HS-27A (cell line): Measurements from ENCODE around the gene C10orf105.

Experiments
- DNase-seq: peaks from one replicate; pipeline ENCODE4 v3.0.0-alpha.2; 2012; ENCODE audit warnings: low read depth, missing footprints

C10orf105 gene

GRCh38 chr10:71737001-71737833 lies 17.6 kb upstream of the C10orf105 start:
- DNase-seq, result no peak

DNA sequence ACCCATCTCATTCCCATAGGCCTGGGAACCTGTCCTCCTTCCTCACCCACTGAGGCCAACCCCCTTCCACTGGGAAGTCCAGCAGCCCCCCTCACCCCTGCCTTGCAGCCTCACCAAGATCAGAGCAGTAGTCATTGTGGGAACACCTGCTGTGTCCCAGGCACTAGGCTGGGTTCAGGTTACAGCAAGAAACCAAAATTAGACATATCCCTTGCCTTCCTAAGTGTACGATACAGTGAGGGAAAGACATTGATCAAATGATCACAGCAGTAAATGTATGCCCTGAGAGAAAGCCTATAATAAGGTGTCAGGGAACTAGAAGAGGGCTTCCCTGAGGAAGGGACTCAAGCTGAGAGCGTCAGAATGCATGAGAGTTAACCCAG lies 17.0 kb upstream of the C10orf105 start:
- DNase-seq, result no peak

- DNase-seq, result no peak
These were observed 16.4 kb upstream of the C10orf105 start for GRCh38 chr10:71735709-71736569.

- no peak for DNase-seq
These were observed 15.2 kb upstream of the C10orf105 start for GRCh38 chr10:71734797-71735196.

DNA sequence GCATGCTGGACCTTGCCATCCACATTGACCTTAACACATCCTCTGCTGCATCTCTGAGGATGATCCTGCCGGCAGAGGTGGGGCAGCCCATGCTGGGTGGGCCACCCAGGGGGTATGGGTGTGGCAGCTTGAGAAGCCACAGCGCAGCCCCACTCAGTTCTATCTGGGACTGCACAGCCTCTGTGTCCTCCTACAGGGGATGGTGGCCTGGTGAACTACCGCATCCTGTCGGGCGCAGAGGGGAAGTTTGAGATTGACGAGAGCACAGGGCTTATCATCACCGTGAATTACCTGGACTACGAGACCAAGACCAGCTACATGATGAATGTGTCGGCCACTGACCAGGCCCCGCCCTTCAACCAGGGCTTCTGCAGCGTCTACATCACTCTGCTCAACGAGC lies 12.2 kb upstream of the C10orf105 start:
- no peak for DNase-seq

DNA sequence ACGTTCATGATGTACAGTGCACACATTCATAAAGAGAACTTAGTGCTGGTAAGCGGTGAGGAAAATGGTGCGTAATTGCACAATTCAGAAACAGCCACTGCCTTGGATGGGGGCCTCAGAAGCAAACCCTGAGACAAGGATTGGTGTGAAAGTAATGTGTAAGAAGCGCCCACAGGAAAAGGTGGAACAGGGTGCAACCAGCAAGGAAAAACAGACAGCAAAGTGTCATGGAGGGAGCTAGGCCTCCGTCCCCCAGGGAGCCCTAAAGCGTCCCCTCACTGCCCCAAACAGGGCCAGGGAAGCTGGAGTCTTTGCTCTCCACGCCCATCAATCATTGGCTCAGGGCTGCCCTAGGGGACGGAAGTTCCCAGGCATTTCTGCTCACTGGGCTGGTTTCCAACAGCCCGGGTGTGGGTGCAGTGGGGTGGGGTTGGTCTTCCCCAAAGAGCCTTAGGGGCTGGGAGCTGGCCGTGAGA lies 9.6 kb upstream of the C10orf105 start:
- DNase-seq, result no peak

GRCh38 chr10:71727738-71728737 lies 8.5 kb upstream of the C10orf105 start:
- no peak for DNase-seq

DNA sequence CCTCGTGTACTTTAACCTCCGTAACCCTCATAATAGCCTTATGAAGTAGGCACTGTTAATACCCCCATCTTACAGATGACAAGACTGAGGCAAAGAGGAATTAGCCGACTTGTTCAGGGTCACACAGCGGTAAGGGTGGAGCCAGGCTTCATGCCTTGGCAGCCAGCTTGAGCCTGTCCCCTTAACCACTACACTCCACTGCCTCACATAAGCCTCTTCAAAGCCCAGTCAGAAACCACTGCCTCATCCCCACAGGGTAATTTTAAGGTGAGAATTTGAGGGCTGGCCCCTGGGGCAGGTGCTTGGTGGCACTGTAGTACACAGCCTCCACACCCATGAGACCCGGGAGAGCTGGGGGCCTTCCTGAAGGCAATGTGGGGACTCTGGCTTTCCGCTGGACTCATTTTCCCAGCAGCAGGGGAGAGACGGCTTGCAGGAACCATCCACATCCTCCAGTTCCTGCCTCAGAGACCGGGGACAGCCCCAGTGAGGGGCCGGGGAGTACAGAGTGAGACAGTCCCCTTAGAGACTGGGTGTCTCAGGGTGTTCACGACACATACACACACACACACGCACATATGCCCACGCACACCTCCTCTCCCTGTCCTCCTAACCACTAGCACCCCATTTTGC lies 7.6 kb upstream of the C10orf105 start:
- no peak for DNase-seq

DNA sequence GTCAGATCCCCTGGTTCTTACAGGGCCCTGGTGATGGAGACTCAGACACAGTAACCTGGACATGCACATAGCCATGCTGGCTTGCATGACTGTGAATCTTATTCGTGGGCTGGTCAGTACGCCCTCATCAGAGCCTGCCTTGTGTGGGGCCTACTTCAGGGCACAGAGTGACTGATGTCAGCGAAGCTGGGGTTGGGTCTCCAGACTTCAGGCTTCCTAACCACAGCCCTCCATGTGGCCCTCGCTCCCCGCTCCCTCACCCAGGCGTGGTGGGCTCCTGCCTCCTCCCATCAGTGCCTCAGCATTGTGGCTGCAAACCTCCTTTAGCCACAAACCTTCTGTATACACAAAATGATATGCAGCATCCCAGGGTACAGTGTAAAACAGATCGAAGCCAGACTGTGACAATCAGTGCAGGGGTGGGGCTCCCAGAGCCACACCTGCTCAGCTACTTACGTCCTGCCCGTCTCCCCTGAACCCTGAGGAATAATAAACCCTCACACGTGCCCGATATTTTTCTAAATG lies 7.1 kb upstream of the C10orf105 start:
- DNase-seq, result no peak

GRCh38 chr10:71725998-71726579 lies 6.5 kb upstream of the C10orf105 start:
- no peak for DNase-seq

DNA sequence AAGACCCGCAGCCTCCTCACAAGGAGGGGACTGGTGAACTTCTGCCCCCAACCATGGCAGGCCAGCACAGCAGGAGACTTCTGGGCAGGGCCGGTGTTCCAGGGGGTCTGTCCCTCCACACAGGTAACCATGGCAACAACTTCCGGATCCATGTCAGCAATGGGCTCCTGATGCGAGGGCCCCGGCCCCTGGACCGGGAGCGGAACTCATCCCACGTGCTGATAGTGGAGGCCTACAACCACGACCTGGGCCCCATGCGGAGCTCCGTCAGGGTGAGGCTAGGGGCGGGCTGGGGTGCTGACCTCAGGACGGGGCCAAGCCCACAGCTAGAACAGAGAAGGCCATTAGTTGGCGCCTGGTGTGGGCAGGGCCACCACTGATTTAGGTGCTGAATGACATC lies 5.7 kb upstream of the C10orf105 start:
- no peak for DNase-seq

DNA sequence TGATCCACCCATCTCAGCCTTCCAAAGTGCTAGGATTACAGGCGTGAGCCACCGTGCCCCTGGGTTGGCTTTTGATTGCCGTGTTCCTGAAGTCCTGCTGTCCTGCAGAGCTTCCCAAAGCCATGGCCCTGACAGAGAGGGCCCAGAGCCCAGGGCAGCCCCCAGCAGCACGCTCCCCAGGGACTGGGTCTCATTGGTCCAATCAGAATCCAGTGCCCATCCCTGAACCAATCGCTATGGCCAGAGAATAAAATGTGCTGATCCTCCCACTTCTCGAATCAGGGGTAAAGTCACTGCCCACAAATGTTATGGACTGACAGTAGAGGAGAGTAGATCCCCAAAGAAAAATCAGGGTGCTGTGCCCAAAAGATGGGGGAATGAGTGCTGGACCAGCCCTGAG lies 5.0 kb upstream of the C10orf105 start:
- no peak for DNase-seq

- no peak for DNase-seq
These were observed 3.7 kb upstream of the C10orf105 start for GRCh38 chr10:71723311-71723710.

DNA sequence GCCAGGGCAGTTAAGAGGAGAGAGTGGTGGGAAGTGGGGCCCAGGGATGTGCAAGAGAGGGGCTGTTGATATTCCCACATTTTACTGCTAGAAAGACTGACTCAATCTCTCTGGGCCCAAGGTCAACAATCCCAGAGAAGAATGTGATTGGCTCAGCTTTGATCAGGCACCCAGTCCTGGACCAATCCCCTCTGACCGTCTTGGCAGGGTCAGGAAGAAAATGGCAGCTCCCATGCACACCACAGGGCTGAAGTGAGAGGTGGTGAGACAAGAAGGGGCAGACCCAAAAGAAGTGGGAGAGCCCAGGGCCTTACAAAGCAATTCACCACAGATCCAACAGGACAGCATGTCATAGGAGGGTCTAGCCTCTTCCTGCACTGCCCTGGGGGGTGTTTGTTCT lies 3.3 kb upstream of the C10orf105 start:
- DNase-seq, result no peak

GRCh38 chr10:71721313-71721712 lies 1.7 kb upstream of the C10orf105 start:
- DNase-seq, result no peak

DNA sequence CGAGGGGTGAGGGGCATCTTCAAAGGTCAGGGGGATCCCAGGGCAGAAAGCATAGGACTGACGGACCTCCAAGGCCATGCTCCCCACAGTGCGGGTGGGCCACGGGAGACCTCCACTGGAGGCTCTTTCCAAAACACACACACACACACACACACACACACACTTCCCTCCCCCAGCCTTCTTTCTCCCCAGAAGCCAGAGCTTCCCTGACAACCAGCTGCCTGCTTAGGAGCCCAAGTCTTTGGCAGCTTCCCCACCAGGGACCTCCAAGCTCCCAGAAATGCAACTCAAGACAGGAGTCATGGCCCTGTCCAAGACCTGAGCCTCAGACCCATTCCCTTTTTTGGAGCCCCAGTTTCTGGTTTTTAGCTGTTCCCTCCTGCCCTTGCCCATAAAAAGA lies 710 bp upstream of the C10orf105 start:
- DNase-seq, result no peak

- DNase-seq, result no peak
These were observed 536 bp downstream of the C10orf105 start for GRCh38 chr10:71719042-71719441.

DNA sequence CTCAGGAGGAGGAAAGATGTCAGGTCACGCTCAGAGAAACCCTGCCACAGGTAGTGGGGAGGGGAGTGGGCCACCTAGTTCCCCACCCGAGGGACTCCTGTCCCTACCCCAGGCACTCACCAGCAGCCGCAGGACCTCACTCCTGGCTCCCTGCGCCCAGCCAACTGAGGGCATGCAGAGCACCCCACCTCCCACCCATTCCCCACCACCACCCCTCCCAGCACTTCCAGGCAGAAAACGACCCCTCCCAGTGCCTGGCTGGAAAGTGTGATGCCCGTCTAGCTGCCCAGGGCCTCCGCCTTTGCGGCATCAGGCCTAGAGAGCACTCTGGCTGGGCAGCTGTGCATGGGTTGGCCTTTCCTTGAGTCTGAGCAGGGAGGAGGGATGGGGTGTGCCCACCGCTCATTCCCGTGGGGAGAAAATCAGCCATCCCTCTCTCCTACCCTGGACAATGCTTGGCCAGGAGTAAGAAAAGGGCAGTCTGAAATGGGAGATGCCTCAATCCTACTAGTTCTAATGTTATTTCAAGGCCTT lies 1.3 kb downstream of the C10orf105 start:
- no peak for DNase-seq

GRCh38 chr10:71717551-71717951 lies 2.0 kb downstream of the C10orf105 start:
- DNase-seq, result no peak

GRCh38 chr10:71717056-71717455 lies 2.5 kb downstream of the C10orf105 start:
- DNase-seq, result no peak
